WTC11 (cell line): Measurements from ENCODE around the gene KRTAP10-10. TPM values are rescaled to one million over a fixed set of nuclear protein-coding genes. Genes with fewer than 3 reads are reported as not detected.

Experiments
- ATAC-seq: fragments of 200-7000 bp; cut with Tn5 transposase; 2 replicates; pipeline ENCODE4 v1.10.0; 2021; ENCODE audit warnings: mild to moderate bottlenecking, moderate library complexity
- CTCF ChIA-PET: fragments of 300-600 bp; sonication (Branson Sonifier 250); formaldehyde crosslinking; loops from one replicate; lab custom pipeline; 2021; ENCODE audit warnings: antibody characterized with exemption; lab: Charles Lee
- POLR2A ChIA-PET: fragments of 350-600 bp; sonication (Branson Sonifier 250); formaldehyde crosslinking; loops from one replicate; lab custom pipeline; 2021; ENCODE audit warnings: antibody characterized with exemption; lab: Charles Lee
- DNase-seq: peaks from one replicate; pipeline ENCODE4 v3.0.0; 2021; ENCODE audit warnings: low spot score
- H3K27ac Mint-ChIP-seq: 2 replicates; pipeline ENCODE4 v1.8.0; 2021; ENCODE audit warnings: mixed read lengths
- H3K27me3 Mint-ChIP-seq: 2 replicates; pipeline ENCODE4 v1.8.0; 2021; ENCODE audit warnings: low read depth, mild to moderate bottlenecking, moderate library complexity, mixed read lengths
- H3K36me3 Mint-ChIP-seq: 2 replicates; pipeline ENCODE4 v1.8.0; 2021; ENCODE audit warnings: mixed read lengths
- H3K4me1 Mint-ChIP-seq: 2 replicates; pipeline ENCODE4 v1.8.0; 2022; ENCODE audit warnings: mixed read lengths
- H3K4me3 Mint-ChIP-seq: 2 replicates; pipeline ENCODE4 v1.8.0; 2021; ENCODE audit warnings: mild to moderate bottlenecking, moderate library complexity, mixed read lengths
- H3K9me3 Mint-ChIP-seq: 2 replicates; pipeline ENCODE4 v1.8.0; 2021; ENCODE audit warnings: mixed read lengths
- ESRRA ChIP-seq: sonication (generic); formaldehyde crosslinking; IDR thresholded peaks from 2 replicates; pipeline ENCODE4 v1.8.1; 2022; ENCODE audit warnings: mild to moderate bottlenecking, missing genetic modification reagents, borderline replicate concordance
- FOXP1 ChIP-seq: sonication (generic); formaldehyde crosslinking; IDR thresholded peaks from 2 replicates; pipeline ENCODE4 v1.8.0; 2022; ENCODE audit warnings: missing genetic modification reagents, mild to moderate bottlenecking, moderate library complexity, borderline replicate concordance
- HMGA2 ChIP-seq: fragments of 250-450 bp; sonication (Bioruptor Pico); IDR thresholded peaks from 2 replicates; pipeline ENCODE4 v1.4.0; 2021; ENCODE audit warnings: mild to moderate bottlenecking, moderate library complexity
- NR3C1 ChIP-seq: sonication (generic); formaldehyde crosslinking; conservative IDR thresholded peaks from 2 replicates; pipeline ENCODE4 v1.8.1; 2023; ENCODE audit warnings: low read depth, mild to moderate bottlenecking, missing genetic modification reagents
- PRRX2 ChIP-seq: fragments of 250-450 bp; sonication (Bioruptor Pico); IDR thresholded peaks from 2 replicates; pipeline ENCODE4 v1.8.0; 2021; ENCODE audit warnings: mild to moderate bottlenecking
- RELA ChIP-seq: sonication (generic); formaldehyde crosslinking; IDR thresholded peaks from 2 replicates; pipeline ENCODE4 v1.8.1; 2022; ENCODE audit warnings: missing genetic modification reagents, mild to moderate bottlenecking, borderline replicate concordance
- SMAD3 ChIP-seq: sonication (generic); formaldehyde crosslinking; IDR thresholded peaks from 2 replicates; pipeline ENCODE4 v1.8.0; 2022; ENCODE audit warnings: missing genetic modification reagents, mild to moderate bottlenecking, borderline replicate concordance
- ZNF138 ChIP-seq: sonication (generic); formaldehyde crosslinking; conservative IDR thresholded peaks from 2 replicates; pipeline ENCODE4 v1.8.1; 2022; ENCODE audit warnings: mild to moderate bottlenecking, moderate library complexity, missing genetic modification reagents
- ZNF317 ChIP-seq: sonication (generic); formaldehyde crosslinking; IDR thresholded peaks from 2 replicates; pipeline ENCODE4 v1.8.1; 2023; ENCODE audit warnings: low read depth, mild to moderate bottlenecking, moderate library complexity, missing genetic modification reagents, borderline replicate concordance
- ZNF671 ChIP-seq: fragments of 250-450 bp; sonication (Bioruptor Pico); IDR thresholded peaks from 2 replicates; pipeline ENCODE4 v1.8.0; 2021; ENCODE audit warnings: mild to moderate bottlenecking
- total RNA-seq: library from RNA; stranded (reverse); gene quantifications from 3 replicates; pipeline ENCODE4 v1.2.3, GENCODE V29; 2021
- TF ChIP-seq, protein P1 (sequence below): sonication (generic); formaldehyde crosslinking; IDR thresholded peaks from 2 replicates; pipeline ENCODE4 v1.8.1; 2022; ENCODE audit warnings: mild to moderate bottlenecking, moderate library complexity, missing genetic modification reagents
- TF ChIP-seq, protein P2 (sequence below): sonication (generic); formaldehyde crosslinking; IDR thresholded peaks from 2 replicates; pipeline ENCODE4 v1.8.1; 2022; ENCODE audit warnings: missing genetic modification reagents, borderline replicate concordance
- TF ChIP-seq, protein P3 (sequence below): sonication (generic); formaldehyde crosslinking; IDR thresholded peaks from 2 replicates; pipeline ENCODE4 v1.8.0; 2023; ENCODE audit warnings: missing genetic modification reagents, mild to moderate bottlenecking, borderline replicate concordance
- TF ChIP-seq, protein P4 (sequence below): fragments of 250-450 bp; sonication (Bioruptor Pico); IDR thresholded peaks from 2 replicates; pipeline ENCODE4 v1.9.0; 2021; ENCODE audit warnings: moderate library complexity, mild to moderate bottlenecking, inconsistent platforms, borderline replicate concordance
- TF ChIP-seq, protein P5 (sequence below): sonication (generic); formaldehyde crosslinking; IDR thresholded peaks from 2 replicates; pipeline ENCODE4 v1.8.1; 2022; ENCODE audit warnings: low read depth, mild to moderate bottlenecking, moderate library complexity, missing genetic modification reagents, borderline replicate concordance
- TF ChIP-seq, protein P6 (sequence below): fragments of 250-450 bp; sonication (Bioruptor Pico); IDR thresholded peaks from 2 replicates; pipeline ENCODE4 v1.8.0; 2021; ENCODE audit warnings: mild to moderate bottlenecking
- TF ChIP-seq, protein P7 (sequence below): sonication (generic); formaldehyde crosslinking; IDR thresholded peaks from 2 replicates; pipeline ENCODE4 v1.8.1; 2023; ENCODE audit warnings: mild to moderate bottlenecking, missing genetic modification reagents
- TF ChIP-seq, protein P8 (sequence below): fragments of 250-450 bp; sonication (Bioruptor Pico); IDR thresholded peaks from 2 replicates; pipeline ENCODE4 v1.9.0; 2021; ENCODE audit warnings: mild to moderate bottlenecking
- TF ChIP-seq, protein P9 (sequence below): sonication (generic); formaldehyde crosslinking; IDR thresholded peaks from 2 replicates; pipeline ENCODE4 v1.8.1; 2023; ENCODE audit warnings: mild to moderate bottlenecking, missing genetic modification reagents, moderate library complexity

The KRTAP10-10 gene
- total RNA-seq, 1 experiment from 2014 or later: not detected

DNA sequence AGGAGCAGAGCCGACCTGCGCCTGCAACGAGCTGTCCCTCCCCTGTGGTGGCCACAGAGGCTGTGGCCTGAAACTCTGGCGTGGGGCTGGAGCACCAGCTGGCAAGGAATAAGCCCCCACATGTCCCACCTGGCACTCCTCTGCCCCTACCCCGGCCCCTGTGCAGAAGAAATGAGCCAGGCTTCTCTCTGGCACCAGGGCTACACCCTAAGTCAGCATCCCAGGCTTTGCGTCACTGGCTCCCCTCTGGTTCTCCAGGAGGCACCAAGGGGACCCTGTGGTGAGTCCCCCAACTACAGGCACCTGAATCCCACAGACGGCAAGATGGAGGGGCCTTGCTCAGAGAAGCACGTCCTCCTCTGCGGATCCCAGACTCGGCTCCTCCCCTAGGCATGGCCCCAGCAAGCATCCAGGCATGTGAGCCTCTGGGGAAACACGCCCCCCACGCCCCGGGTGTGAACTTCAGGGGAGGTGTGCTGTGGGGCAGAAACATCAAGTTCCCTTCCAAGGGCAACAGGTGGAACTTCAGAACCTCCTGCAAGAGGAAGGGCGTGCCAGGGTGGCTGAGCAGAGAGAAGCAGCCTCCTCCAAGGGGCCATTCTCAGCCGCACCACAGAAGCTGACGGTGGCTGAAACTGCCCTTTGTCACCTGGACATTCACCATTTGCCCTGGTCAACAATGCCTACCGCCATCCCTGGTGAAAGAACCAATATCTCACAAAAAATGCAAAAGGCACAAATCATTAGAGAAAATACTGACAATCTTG is 33.9 kb upstream of the KRTAP10-10 start:
- H3K27ac Mint-ChIP-seq: no peak overlapping the region
- CTCF ChIA-PET: interaction anchor here (0.9 kb wide), 1 partner anchor 92 kb away, joined by 3 read pairs; no protein-coding TSS in a partner anchor
- H3K36me3 Mint-ChIP-seq: no peaks in the 10 kb centered on the region; the same call in 1 of the 2 replicates
- H3K27me3 Mint-ChIP-seq: no peaks in the 10 kb centered on the region; the same call in 1 of the 2 replicates
- TF ChIP-seq, protein P1, sequence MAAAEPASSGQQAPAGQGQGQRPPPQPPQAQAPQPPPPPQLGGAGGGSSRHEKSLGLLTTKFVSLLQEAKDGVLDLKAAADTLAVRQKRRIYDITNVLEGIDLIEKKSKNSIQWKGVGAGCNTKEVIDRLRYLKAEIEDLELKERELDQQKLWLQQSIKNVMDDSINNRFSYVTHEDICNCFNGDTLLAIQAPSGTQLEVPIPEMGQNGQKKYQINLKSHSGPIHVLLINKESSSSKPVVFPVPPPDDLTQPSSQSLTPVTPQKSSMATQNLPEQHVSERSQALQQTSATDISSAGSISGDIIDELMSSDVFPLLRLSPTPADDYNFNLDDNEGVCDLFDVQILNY (CRISPR knock-in tag): no peak
- TF ChIP-seq, protein P2, sequence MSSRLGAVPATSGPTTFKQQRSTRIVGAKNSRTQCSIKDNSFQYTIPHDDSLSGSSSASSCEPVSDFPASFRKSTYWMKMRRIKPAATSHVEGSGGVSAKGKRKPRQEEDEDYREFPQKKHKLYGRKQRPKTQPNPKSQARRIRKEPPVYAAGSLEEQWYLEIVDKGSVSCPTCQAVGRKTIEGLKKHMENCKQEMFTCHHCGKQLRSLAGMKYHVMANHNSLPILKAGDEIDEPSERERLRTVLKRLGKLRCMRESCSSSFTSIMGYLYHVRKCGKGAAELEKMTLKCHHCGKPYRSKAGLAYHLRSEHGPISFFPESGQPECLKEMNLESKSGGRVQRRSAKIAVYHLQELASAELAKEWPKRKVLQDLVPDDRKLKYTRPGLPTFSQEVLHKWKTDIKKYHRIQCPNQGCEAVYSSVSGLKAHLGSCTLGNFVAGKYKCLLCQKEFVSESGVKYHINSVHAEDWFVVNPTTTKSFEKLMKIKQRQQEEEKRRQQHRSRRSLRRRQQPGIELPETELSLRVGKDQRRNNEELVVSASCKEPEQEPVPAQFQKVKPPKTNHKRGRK (CRISPR knock-in tag): no peak
- TF ChIP-seq SMAD3 (CRISPR knock-in tag): no peak
- no peak for TF ChIP-seq FOXP1 (CRISPR knock-in tag)
- no peak for TF ChIP-seq PRRX2
- TF ChIP-seq, protein P3, sequence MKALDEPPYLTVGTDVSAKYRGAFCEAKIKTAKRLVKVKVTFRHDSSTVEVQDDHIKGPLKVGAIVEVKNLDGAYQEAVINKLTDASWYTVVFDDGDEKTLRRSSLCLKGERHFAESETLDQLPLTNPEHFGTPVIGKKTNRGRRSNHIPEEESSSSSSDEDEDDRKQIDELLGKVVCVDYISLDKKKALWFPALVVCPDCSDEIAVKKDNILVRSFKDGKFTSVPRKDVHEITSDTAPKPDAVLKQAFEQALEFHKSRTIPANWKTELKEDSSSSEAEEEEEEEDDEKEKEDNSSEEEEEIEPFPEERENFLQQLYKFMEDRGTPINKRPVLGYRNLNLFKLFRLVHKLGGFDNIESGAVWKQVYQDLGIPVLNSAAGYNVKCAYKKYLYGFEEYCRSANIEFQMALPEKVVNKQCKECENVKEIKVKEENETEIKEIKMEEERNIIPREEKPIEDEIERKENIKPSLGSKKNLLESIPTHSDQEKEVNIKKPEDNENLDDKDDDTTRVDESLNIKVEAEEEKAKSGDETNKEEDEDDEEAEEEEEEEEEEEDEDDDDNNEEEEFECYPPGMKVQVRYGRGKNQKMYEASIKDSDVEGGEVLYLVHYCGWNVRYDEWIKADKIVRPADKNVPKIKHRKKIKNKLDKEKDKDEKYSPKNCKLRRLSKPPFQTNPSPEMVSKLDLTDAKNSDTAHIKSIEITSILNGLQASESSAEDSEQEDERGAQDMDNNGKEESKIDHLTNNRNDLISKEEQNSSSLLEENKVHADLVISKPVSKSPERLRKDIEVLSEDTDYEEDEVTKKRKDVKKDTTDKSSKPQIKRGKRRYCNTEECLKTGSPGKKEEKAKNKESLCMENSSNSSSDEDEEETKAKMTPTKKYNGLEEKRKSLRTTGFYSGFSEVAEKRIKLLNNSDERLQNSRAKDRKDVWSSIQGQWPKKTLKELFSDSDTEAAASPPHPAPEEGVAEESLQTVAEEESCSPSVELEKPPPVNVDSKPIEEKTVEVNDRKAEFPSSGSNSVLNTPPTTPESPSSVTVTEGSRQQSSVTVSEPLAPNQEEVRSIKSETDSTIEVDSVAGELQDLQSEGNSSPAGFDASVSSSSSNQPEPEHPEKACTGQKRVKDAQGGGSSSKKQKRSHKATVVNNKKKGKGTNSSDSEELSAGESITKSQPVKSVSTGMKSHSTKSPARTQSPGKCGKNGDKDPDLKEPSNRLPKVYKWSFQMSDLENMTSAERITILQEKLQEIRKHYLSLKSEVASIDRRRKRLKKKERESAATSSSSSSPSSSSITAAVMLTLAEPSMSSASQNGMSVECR (CRISPR knock-in tag): no peak
- TF ChIP-seq HMGA2 (CRISPR knock-in tag): no peak
- DNase-seq (no peak), ATAC-seq (peak; percentile 38; the same call in 1 of the 2 replicates)
- POLR2A ChIA-PET: no interaction called here
- H3K4me1 Mint-ChIP-seq: peaks cover 19% of the 10 kb centered on the region
- no peak overlapping the region for H3K4me3 Mint-ChIP-seq
- peaks cover 25% of the 10 kb centered on the region for H3K9me3 Mint-ChIP-seq

DNA sequence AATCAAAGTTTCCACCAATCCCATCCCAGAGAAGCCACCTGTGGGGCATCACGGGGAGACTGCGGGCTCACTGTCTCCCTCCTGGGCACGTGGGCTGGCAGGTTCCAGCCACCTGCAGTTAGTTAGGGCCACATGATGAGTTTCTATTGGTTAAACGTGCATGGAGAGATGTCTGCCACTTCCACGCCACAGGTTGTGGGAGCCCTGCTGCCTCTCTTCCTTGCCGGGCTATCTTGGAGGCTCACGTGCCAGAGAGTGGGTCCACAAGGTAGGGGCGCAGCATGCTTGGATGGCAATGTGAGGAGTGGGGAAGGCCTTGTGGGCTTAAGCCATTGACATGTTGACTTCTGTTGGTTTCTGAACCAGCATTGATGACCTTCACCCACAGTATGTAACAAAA is 33.2 kb upstream of the KRTAP10-10 start:
- Mint-ChIP-seq H3K36me3 (peaks cover 1% of the 10 kb centered on the region), H3K27ac (no peak overlapping the region), H3K27me3 (no peaks in the 10 kb centered on the region; the same call in 1 of the 2 replicates), H3K9me3 (peaks cover 27% of the 10 kb centered on the region), H3K4me1 (peaks cover 13% of the 10 kb centered on the region), H3K4me3 (no peak overlapping the region)
- ChIA-PET CTCF (no interaction called here), POLR2A (no interaction called here)
- no peak for TF ChIP-seq ESRRA (CRISPR knock-in tag)
- TF ChIP-seq ZNF138 (CRISPR knock-in tag): no peak
- TF ChIP-seq NR3C1 (CRISPR knock-in tag): no peak
- TF ChIP-seq, protein P4, sequence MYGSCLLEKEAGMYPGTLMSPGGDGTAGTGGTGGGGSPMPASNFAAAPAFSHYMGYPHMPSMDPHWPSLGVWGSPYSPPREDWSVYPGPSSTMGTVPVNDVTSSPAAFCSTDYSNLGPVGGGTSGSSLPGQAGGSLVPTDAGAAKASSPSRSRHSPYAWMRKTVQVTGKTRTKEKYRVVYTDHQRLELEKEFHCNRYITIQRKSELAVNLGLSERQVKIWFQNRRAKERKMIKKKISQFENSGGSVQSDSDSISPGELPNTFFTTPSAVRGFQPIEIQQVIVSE (CRISPR knock-in tag): no peak
- TF ChIP-seq, protein P5, sequence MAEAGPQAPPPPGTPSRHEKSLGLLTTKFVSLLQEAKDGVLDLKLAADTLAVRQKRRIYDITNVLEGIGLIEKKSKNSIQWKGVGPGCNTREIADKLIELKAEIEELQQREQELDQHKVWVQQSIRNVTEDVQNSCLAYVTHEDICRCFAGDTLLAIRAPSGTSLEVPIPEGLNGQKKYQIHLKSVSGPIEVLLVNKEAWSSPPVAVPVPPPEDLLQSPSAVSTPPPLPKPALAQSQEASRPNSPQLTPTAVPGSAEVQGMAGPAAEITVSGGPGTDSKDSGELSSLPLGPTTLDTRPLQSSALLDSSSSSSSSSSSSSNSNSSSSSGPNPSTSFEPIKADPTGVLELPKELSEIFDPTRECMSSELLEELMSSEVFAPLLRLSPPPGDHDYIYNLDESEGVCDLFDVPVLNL: no peak
- TF ChIP-seq ZNF317 (CRISPR knock-in tag): no peak
- no peak for TF ChIP-seq RELA
- TF ChIP-seq, protein P6, sequence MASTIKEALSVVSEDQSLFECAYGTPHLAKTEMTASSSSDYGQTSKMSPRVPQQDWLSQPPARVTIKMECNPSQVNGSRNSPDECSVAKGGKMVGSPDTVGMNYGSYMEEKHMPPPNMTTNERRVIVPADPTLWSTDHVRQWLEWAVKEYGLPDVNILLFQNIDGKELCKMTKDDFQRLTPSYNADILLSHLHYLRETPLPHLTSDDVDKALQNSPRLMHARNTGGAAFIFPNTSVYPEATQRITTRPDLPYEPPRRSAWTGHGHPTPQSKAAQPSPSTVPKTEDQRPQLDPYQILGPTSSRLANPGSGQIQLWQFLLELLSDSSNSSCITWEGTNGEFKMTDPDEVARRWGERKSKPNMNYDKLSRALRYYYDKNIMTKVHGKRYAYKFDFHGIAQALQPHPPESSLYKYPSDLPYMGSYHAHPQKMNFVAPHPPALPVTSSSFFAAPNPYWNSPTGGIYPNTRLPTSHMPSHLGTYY (CRISPR knock-in tag): no peak
- TF ChIP-seq, protein P7, sequence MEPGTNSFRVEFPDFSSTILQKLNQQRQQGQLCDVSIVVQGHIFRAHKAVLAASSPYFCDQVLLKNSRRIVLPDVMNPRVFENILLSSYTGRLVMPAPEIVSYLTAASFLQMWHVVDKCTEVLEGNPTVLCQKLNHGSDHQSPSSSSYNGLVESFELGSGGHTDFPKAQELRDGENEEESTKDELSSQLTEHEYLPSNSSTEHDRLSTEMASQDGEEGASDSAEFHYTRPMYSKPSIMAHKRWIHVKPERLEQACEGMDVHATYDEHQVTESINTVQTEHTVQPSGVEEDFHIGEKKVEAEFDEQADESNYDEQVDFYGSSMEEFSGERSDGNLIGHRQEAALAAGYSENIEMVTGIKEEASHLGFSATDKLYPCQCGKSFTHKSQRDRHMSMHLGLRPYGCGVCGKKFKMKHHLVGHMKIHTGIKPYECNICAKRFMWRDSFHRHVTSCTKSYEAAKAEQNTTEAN (CRISPR knock-in tag): no peak
- TF ChIP-seq, protein P8, sequence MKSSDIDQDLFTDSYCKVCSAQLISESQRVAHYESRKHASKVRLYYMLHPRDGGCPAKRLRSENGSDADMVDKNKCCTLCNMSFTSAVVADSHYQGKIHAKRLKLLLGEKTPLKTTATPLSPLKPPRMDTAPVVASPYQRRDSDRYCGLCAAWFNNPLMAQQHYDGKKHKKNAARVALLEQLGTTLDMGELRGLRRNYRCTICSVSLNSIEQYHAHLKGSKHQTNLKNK: no peak
- TF ChIP-seq, protein P9, sequence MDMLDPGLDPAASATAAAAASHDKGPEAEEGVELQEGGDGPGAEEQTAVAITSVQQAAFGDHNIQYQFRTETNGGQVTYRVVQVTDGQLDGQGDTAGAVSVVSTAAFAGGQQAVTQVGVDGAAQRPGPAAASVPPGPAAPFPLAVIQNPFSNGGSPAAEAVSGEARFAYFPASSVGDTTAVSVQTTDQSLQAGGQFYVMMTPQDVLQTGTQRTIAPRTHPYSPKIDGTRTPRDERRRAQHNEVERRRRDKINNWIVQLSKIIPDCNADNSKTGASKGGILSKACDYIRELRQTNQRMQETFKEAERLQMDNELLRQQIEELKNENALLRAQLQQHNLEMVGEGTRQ (CRISPR knock-in tag): no peak
- TF ChIP-seq ZNF671 (CRISPR knock-in tag): no peak
- no peak for DNase-seq
- no peak for ATAC-seq
